HG02588 (cell line): Measurements from ENCODE around the gene ZNF652.
"Not testable (repeated sequence)": the region's sequence is repeated elsewhere in the genome, so short reads cannot be mapped to it uniquely, and the experiment has no call there.

Experiments used
- ATAC-seq: cut with Tn5 transposase; IDR thresholded peaks from one replicate; pipeline ENCODE4 v1.9.1; 2021; ENCODE audit warnings: mild to moderate bottlenecking, moderate library complexity; ENCODE audit not compliant: unreplicated experiment

ZNF652 gene

GRCh38 chr17:49275981-49276380 is 86.1 kb downstream of the ZNF652 start:
- not testable (repeated sequence) for ATAC-seq

- ATAC-seq: no peak
Measured at GRCh38 chr17:49269356-49269755, 92.7 kb downstream of the ZNF652 start.

GRCh38 chr17:49267912-49268311 is 94.1 kb downstream of the ZNF652 start:
- no peak for ATAC-seq

GRCh38 chr17:49266233-49266632 is 95.8 kb downstream of the ZNF652 start:
- no peak for ATAC-seq

- ATAC-seq: not testable (repeated sequence)
Measured at GRCh38 chr17:49261540-49261939, 100.5 kb downstream of the ZNF652 start.

- ATAC-seq: no peak
Measured at GRCh38 chr17:49260817-49261291, 101.2 kb downstream of the ZNF652 start.

DNA sequence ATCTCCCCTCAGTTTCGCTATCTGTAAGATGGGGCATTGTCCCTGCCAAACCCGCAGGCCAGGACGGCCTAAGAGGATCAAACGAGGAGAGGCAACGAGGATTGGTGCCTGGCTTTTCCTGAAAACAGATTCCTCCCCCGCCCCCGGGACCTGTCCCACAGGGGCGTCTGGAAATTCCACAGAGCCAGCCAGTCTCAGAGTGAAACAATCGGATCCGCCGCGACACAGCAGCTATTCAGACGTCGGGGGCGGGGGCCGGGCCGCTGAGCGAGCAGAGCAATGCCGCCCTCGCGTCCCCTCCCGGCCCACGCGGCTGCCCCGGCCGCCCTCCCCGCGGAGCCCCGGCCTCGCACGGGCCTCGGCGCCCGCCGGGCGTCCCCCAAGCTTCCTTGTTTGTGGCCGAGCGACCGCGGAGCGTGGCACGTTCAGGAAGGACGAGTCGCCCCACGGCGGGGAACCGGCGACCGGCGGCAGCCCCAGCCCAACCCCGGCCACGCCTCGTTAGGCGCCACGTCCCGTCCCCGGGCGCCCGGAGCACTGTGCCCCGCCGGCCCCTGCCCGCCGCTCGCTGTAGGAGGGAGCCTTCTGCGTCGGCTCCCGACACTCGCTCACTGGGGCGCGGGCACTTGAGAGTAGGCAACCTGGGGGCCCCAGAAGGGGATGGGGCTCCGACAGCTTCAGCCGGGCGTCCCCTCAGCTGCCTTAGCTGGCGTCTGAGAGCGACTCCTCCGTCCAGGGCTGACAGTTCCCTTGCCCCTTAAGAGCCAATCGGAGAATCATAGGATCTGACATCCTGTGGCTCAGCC is 101.8 kb downstream of the ZNF652 start:
- ATAC-seq: peak; percentile 36

DNA sequence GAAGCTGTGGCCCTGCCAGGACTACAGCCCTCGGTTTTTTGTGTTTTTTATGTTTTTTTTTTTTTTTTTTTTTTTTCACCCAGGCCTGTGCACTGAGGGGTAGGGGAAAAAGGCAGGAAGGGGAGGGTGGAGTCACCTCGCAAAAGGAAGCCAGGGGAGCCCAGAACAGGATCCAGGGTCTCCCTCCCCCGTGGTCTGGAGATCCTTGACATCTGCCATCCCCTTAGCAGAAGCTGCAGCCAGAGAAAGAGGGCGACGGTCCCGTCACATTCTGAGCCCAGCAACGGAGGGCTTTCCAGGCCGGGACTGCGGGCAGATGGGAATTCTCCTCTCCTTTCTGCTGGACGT is 102.4 kb downstream of the ZNF652 start:
- no peak for ATAC-seq

DNA sequence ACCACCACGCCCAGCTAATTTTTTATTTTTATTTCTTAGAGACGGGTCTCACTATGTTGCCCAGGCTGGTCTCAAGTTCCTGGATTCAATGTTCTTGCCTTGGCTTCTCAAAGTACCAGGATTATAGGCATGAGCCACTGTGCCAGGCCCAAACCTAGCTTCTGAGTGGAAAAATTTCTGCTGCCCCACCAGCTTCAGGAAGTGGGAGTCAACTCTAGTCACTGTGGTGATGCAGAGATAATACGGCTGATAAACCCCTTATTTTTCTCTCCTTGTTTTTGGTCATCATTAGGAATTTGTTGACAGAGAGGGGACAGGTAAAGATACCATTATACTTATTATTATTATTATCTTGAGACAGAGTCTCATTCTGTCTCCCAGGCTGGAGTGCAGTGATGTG is 103.7 kb downstream of the ZNF652 start:
- no peak for ATAC-seq

GRCh38 chr17:49255125-49255524 is 106.9 kb downstream of the ZNF652 start:
- ATAC-seq: no peak

- no peak for ATAC-seq
Measured at GRCh38 chr17:49254066-49254465, 108.0 kb downstream of the ZNF652 start.

DNA sequence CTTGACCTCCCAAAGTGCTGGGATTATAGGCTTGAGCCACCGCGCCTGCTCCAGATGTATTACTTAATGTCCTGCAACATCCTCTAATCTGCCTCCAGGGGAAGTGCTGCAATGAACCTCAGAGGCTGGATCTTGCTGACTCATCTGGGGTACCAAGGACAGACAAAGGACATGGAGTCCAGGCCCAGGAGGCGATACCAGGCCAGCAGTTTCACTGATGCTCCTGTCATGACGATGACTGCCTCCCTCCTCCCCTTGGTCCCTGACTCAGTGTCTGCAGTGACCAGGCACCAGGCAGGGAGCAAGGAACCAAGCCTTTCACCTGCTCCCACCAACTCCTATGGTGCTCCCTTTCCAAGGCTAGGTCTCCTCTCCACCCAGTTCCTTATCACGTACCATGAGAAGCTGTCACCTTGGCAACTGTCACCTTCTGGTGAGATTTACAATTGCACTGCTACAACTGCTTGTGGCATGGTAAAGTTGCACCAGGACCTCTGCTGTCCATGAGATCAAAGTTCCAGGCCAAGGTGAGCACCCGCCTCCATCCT is 109.8 kb downstream of the ZNF652 start:
- ATAC-seq: no peak

DNA sequence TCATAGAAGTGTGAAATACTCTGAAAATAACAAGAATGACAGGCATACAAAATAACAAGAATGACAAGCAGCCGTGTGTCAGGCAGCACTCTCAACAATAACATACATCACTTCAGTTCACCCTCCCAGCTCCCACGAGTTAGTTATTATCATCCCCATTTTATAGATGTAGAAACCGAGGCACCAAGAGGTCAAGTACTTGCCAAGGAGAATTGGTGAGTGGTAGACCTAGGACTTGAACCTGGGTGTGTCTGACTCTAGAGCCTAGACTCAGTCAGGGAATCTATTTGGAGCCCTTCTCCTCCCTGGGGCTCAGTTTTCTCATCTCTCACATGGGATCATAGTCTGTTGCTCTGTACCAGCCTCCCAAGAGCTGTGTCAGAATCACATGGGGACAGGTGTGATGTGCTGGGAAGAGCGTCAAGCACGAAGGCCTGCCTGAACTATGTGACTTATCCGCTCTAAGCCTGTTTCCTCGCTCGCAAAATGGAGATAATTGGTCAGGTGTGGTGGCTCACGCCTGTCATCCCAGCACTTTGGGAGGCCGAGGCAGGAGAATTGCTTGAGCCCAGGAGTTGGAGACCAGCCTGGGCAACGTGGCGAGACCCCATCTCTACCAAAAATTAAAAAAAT is 112.0 kb downstream of the ZNF652 start:
- no peak for ATAC-seq

DNA sequence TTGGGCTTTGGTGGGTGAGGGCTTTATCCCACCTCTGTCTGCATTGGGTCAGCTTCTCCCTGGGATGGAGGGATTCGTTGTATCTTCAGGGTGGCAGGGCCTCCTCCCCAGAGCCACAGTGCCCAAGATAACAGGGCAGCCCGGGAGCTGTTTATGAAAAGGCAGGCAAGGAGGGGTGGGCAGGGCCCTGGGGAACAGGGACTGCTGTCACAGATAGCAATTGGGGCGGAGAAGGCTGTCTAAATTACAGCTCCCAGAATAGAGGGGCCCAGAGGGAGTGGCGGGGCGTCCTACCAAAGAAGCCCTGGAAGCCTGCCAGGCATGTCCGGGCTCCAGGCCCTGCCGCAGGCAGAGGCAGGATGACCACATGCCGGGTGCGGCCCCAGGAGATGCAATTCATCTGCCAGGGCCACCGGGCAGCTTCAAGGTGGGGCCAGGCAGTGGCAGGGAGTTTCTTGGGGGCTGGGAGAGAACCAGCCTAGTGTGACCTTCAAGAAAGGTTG is 112.7 kb downstream of the ZNF652 start:
- ATAC-seq: no peak

- no peak for ATAC-seq
Measured at GRCh38 chr17:49247944-49248343, 114.1 kb downstream of the ZNF652 start.

DNA sequence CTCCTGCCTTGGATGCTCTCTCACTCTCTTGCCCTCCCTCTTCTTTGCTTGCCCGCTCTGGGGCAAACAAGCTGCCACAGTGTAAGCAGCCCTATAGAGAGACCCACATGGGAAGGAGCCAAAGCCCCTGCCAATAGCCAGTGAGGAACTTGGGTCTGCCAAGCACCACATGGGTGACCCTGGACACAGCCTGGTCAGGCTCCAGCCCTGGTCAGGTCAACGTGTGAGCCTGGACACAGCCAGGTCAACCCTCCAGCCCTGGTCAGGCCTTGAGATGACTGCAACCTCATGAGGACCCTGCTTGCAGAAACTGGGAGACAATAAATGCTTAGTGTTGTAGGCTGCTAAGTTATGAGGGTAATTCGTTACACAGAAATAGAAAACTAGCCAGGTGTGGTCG is 117.2 kb downstream of the ZNF652 start:
- ATAC-seq: no peak
